ENCODE results near the gene LGALS3BP.

DNA sequence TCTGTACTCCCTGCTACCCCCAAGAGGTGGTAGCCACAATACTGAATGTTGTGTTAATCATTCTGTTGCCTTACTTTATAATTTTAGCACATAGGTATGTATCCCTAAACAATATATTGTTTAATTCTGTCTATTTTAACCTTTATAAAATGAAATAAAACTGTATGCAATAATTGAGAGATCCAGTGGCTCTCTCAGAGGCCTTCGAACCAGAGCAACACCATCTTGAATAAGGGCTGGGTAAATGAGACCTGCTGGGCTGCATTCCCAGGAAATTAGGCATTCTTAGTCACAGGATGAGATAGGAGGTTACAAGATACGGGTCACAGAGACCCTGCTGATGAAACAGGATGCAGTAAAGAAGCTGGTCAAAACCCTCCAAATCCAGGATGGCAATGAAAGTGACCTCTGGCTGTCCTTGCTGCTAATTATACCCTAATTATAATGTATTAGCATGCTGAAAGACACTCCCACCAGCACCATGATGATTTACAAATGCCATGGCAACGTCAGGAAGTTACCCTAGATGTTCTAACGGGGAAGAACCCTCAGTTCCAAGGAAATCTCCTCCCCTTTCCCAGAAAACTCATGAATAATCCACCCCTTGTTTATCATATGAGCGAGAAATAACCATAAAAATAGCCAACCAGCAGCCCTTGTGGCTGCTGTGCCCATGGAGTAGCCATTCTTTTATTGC, 31.9 kb upstream of the LGALS3BP start:
- TF ChIP-seq, protein P1, sequence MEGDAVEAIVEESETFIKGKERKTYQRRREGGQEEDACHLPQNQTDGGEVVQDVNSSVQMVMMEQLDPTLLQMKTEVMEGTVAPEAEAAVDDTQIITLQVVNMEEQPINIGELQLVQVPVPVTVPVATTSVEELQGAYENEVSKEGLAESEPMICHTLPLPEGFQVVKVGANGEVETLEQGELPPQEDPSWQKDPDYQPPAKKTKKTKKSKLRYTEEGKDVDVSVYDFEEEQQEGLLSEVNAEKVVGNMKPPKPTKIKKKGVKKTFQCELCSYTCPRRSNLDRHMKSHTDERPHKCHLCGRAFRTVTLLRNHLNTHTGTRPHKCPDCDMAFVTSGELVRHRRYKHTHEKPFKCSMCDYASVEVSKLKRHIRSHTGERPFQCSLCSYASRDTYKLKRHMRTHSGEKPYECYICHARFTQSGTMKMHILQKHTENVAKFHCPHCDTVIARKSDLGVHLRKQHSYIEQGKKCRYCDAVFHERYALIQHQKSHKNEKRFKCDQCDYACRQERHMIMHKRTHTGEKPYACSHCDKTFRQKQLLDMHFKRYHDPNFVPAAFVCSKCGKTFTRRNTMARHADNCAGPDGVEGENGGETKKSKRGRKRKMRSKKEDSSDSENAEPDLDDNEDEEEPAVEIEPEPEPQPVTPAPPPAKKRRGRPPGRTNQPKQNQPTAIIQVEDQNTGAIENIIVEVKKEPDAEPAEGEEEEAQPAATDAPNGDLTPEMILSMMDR (IDR thresholded peaks at IDR 0.05), result no peak
- no peak for TF ChIP-seq POLR2A (IDR thresholded peaks at IDR 0.05)
